OCI-LY7 (cell line): ENCODE data around the gene PDZRN3.

Experiments
- CTCF ChIP-seq: fragments of 200-600 bp; sonication (generic); conservative IDR thresholded peaks from 2 replicates; pipeline ENCODE4 v1.5.1; 2014; ENCODE audit warnings: mild to moderate bottlenecking, antibody characterized with exemption, low read length, moderate library complexity, mixed read lengths
- EZH2phosphoT487 ChIP-seq: fragments of 200-600 bp; sonication (generic); IDR thresholded peaks from 2 replicates; pipeline ENCODE4 v1.6.1; 2018; ENCODE audit warnings: low read depth, borderline replicate concordance, mild to moderate bottlenecking, mixed run types, antibody characterized with exemption, low read length, moderate library complexity, mixed read lengths

- no peak for TF ChIP-seq CTCF
- no peak for TF ChIP-seq EZH2phosphoT487
Measured at GRCh38 chr3:73407577-73407976, 217.2 kb downstream of the PDZRN3 start.
